Measurements from ENCODE around the gene NCAPD2. TPM values are rescaled to one million over a fixed set of nuclear protein-coding genes. Genes with fewer than 3 reads are reported as not detected.

Gene NCAPD2, protein sequence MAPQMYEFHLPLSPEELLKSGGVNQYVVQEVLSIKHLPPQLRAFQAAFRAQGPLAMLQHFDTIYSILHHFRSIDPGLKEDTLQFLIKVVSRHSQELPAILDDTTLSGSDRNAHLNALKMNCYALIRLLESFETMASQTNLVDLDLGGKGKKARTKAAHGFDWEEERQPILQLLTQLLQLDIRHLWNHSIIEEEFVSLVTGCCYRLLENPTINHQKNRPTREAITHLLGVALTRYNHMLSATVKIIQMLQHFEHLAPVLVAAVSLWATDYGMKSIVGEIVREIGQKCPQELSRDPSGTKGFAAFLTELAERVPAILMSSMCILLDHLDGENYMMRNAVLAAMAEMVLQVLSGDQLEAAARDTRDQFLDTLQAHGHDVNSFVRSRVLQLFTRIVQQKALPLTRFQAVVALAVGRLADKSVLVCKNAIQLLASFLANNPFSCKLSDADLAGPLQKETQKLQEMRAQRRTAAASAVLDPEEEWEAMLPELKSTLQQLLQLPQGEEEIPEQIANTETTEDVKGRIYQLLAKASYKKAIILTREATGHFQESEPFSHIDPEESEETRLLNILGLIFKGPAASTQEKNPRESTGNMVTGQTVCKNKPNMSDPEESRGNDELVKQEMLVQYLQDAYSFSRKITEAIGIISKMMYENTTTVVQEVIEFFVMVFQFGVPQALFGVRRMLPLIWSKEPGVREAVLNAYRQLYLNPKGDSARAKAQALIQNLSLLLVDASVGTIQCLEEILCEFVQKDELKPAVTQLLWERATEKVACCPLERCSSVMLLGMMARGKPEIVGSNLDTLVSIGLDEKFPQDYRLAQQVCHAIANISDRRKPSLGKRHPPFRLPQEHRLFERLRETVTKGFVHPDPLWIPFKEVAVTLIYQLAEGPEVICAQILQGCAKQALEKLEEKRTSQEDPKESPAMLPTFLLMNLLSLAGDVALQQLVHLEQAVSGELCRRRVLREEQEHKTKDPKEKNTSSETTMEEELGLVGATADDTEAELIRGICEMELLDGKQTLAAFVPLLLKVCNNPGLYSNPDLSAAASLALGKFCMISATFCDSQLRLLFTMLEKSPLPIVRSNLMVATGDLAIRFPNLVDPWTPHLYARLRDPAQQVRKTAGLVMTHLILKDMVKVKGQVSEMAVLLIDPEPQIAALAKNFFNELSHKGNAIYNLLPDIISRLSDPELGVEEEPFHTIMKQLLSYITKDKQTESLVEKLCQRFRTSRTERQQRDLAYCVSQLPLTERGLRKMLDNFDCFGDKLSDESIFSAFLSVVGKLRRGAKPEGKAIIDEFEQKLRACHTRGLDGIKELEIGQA (N-terminal part only)
- total RNA-seq (100 to 1,000 TPM in 1 of 5 experiments, 10 to 100 TPM in 4; 30.3 to 121 (median 38.4) TPM), polyA plus RNA-seq (10 to 100 TPM; 24.4 to 46.7 TPM), total RNA-seq (77.7 reads per million, percentile 80 among the genes with 10 or more reads in this experiment)

DNA sequence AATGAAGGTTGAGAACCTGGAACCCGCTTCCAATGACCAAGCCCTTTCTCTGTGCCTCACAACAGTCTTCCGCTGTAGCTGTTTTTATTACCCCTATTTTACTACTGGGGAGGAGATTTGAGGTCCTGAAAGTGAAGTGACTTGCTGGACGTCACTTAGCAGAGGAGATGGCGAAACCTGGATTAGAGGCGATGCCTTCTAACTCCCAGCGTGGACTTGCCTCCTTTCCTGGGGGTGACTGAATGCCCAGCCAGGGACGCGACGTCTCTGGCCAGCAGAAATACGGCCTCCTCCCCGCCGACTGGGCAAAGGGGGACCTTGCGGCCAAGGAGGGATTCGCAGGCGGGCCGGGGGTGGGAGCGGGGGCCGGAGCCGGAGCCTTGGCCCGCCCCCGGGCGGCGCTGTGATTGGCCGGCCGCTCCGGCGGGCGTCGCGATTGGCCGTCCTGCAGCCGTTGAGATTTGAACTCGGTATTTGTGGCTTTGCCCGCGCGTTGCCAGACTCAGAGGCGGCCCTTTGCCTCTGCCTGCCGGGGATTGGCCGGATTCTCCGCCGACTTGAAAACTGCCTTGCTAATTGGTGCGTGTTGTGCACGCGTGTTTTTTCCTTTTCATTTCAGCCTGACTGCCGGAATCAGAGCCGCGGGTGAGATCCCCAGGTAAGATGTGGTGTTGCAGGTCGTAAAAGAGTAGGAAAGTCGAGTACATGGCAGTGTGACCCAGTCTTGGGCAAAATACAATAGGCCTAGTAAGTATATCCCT, at the start of gene NCAPD2:
Gene NCAPD2 (plus strand): TSS at position 606 of the 761 bp plus-strand sequence. CDS start 997 bp downstream, outside the sequence.
- intact Hi-C loops (cut with micrococcal nuclease), result loop anchor here (1.0 to 5.0 kb wide), 23 partner anchors 23 to 1534 kb away; partner anchors contain the start of genes CHD4 (in 2 of the 2), COPS7A (in 2 of the 2), GAPDH (in 2 of the 2) and ING4 (in 2 of the 2)
- ATAC-seq (peak; percentile 91), DNase-seq (peak; percentile 82 to 97 (median 96))
- Histone ChIP-seq H3K4me3 (ENCODE audit: low read length) (peak within 1 kb of the TSS; percentile 98), H3K27me3 (ENCODE audit: control insufficient read depth in 2 of 2, insufficient read depth in 2 of 2, low read length in 2 of 2) (no peaks in the 10 kb centered on the region), H3K36me3 (ENCODE audit: control insufficient read depth in 2 of 3, insufficient read depth in 3 of 3, low read length in 3 of 3) (peaks cover 4 to 13% (median 5%) of the 10 kb centered on the region in 3 experiments), H3K27ac (ENCODE audit: low read depth, low read length) (peak within 1 kb of the TSS; percentile 83), H3K9me3 (ENCODE audit: control insufficient read depth in 2 of 3, low read length in 3 of 3) (no peaks in the 10 kb centered on the region), H3K4me1 (ENCODE audit: control insufficient read depth in 2 of 2, insufficient read depth in 2 of 2, low read length in 2 of 2) (peaks cover 22 to 24% of the 10 kb centered on the region in 2 donors)
- Mint-ChIP-seq H3K4me1 (peaks cover 18 to 44% (median 37%) of the 10 kb centered on the region in 7 donors), H3K9me3 (peaks cover 0 to 3% (median 0%) of the 10 kb centered on the region in 11 donors), H3K36me3 (peaks cover 0 to 31% (median 8%) of the 10 kb centered on the region in 5 donors), H3K27ac (peak within 1 kb of the TSS; percentile 87 to 97 (median 96)), H3K4me3 (peak within 1 kb of the TSS; percentile 86 to 98 (median 96)), H3K27me3 (no peaks in the 10 kb centered on the region)
- ChIA-PET CTCF (interaction anchor here (1.1 to 1.8 kb wide), 5 partner anchors 17 to 70 kb away, joined by 3 to 8 read pairs (median 5); partner anchors contain the start of gene VAMP1), POLR2A (interaction anchor here (0.6 to 3.3 kb wide), 28 partner anchors 8 to 358 kb away, joined by 3 to 55 read pairs (median 6); partner anchors contain the start of genes CD27, GAPDH, TAPBPL and TNFRSF1A)

DNA sequence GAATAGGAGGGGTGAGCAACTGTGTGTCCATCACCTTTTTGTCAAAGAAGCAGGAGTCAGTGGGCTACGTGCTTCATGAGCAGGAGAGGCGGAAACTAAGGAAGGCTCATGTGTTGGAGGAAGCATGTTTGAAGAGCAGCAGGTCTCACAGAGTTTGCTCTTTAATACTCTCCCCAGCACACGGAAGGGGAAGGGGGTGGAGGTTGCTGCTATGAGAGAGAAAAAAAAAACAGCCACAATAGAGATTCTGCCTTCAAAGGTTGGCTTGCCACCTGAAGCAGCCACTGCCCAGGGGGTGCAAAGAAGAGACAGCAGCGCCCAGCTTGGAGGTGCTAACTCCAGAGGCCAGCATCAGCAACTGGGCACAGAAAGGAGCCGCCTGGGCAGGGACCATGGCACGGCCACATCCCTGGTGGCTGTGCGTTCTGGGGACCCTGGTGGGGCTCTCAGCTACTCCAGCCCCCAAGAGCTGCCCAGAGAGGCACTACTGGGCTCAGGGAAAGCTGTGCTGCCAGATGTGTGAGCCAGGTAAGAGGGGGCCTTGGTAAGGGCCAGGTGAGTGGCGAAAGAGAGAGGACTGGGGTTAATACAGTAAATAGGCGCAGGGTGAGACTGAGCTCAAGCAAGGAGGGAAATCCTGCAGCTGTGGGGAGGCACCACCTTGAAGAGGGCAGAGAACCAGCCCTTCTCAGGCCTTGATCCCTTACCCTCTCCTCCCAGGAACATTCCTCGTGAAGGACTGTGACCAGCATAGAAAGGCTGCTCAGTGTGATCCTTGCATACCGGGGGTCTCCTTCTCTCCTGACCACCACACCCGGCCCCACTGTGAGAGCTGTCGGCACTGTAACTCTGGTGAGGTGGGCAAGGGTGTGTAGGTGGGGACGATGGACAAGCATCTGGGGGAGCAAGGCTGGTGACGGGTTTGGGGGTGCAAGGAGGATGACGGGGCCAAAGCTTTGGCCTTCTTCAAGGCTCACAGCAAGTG, 48.9 kb upstream of the NCAPD2 start, which contains the start of gene CD27:
Gene CD27 (plus strand): TSS at position 252 of the 985 bp plus-strand sequence. CDS start 141 bp downstream, at position 393.
- Mint-ChIP-seq H3K27me3 (no peaks in the 10 kb centered on the region), H3K9me3 (no peaks in the 10 kb centered on the region), H3K4me1 (peaks cover 27 to 64% (median 56%) of the 10 kb centered on the region in 7 donors), H3K36me3 (peaks cover 9 to 31% (median 22%) of the 10 kb centered on the region in 5 donors), H3K27ac (peak within 1 kb of the TSS; percentile 92 to 100 (median 95)), H3K4me3 (peak within 1 kb of the TSS; percentile 95 to 100 (median 100))
- POLR2A ChIA-PET, result interaction anchor here (0.6 to 18.5 kb wide), 15 partner anchors 11 to 308 kb away, joined by 3 to 726 read pairs (median 5); partner anchors contain the start of genes COPS7A, GAPDH, MLF2 and MRPL51
- CTCF ChIA-PET, result interaction anchor here (0.7 to 5.5 kb wide), 8 partner anchors 10 to 105 kb away, joined by 3 to 51 read pairs (median 10); no protein-coding TSS in a partner anchor
- H3K27ac ChIP-seq (ENCODE audit: low read depth, low read length), result peak within 1 kb of the TSS; percentile 87
- intact Hi-C loops (cut with micrococcal nuclease), result loop anchor here (1.0 to 2.0 kb wide), 6 partner anchors 7 to 48 kb away; partner anchors contain the start of genes TAPBPL (in 2 of the 2) and MRPL51 (in 1 of the 2)
- peak in 7 of 9 donors; percentile 53 to 75 (median 67) for DNase-seq
- H3K4me1 ChIP-seq (ENCODE audit: control insufficient read depth in 2 of 2, insufficient read depth in 2 of 2, low read length in 2 of 2), result peaks cover 27 to 32% of the 10 kb centered on the region in 2 donors
- H3K9me3 ChIP-seq (ENCODE audit: control insufficient read depth in 2 of 3, low read length in 3 of 3), result no peaks in the 10 kb centered on the region
- H3K4me3 ChIP-seq (ENCODE audit: low read length), result peak within 1 kb of the TSS; percentile 96
- peak; percentile 85 for ATAC-seq
- H3K36me3 ChIP-seq (ENCODE audit: control insufficient read depth in 2 of 3, insufficient read depth in 3 of 3, low read length in 3 of 3), result peaks cover 0 to 10% (median 0%) of the 10 kb centered on the region in 3 experiments
- H3K27me3 ChIP-seq (ENCODE audit: control insufficient read depth in 2 of 2, insufficient read depth in 2 of 2, low read length in 2 of 2), result no peaks in the 10 kb centered on the region

DNA sequence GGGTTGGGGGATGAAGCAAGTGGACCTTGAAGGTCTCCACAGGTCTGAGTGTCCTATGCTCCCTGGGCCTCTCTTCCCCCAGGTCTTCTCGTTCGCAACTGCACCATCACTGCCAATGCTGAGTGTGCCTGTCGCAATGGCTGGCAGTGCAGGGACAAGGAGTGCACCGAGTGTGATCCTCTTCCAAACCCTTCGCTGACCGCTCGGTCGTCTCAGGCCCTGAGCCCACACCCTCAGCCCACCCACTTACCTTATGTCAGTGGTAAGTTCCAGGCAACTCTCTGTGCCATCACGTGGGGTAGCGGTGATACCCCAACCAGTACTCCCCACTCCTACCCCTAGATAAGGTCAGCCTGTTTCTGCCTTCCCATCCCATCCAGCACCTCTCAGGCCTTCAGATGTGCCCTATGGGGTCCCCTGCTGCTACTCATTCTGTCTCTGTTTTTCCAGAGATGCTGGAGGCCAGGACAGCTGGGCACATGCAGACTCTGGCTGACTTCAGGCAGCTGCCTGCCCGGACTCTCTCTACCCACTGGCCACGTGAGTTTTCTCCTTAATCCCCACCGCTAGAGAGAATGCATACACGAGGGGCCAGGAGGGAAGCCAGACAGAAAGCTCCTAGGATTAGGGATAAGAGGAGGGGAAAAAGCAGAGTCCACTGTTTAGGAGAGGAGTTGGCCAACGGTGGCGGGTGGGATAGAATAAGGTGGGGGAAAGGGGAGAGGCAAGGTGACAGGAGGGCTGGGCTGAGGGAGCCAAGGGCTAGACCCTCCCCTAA, 43.6 kb upstream of the NCAPD2 start:
- CTCF ChIA-PET, result interaction anchor here (0.5 to 6.6 kb wide), 4 partner anchors 12 to 103 kb away, joined by 3 to 46 read pairs (median 6); partner anchors contain the start of gene VAMP1
- no peaks in the 10 kb centered on the region for H3K9me3 ChIP-seq (ENCODE audit: control insufficient read depth in 2 of 3, low read length in 3 of 3)
- H3K4me1 Mint-ChIP-seq, result peaks cover 44 to 73% (median 69%) of the 10 kb centered on the region in 7 donors
- intact Hi-C loops (cut with micrococcal nuclease), result no loop called here
- no peaks in the 10 kb centered on the region for H3K27me3 Mint-ChIP-seq
- POLR2A ChIA-PET, result interaction anchor here (0.6 to 18.5 kb wide), 11 partner anchors 3 to 128 kb away, joined by 3 to 726 read pairs (median 22); partner anchors contain the start of genes CD27, GAPDH, MRPL51 and TAPBPL
- DNase-seq (no peak), ATAC-seq (no peak)
- no peaks in the 10 kb centered on the region for H3K27me3 ChIP-seq (ENCODE audit: control insufficient read depth in 2 of 2, insufficient read depth in 2 of 2, low read length in 2 of 2)
- H3K4me3 ChIP-seq (ENCODE audit: low read length), result peak overlapping the region; percentile 83
- peak overlapping the region; percentile 96 for H3K27ac ChIP-seq (ENCODE audit: low read depth, low read length)
- H3K9me3 Mint-ChIP-seq, result peaks cover 0 to 2% (median 0%) of the 10 kb centered on the region in 11 donors
- peaks cover 48 to 51% of the 10 kb centered on the region in 2 donors for H3K4me1 ChIP-seq (ENCODE audit: control insufficient read depth in 2 of 2, insufficient read depth in 2 of 2, low read length in 2 of 2)
- peak overlapping the region; percentile 96 to 100 (median 99) for H3K27ac Mint-ChIP-seq
- peaks cover 7 to 62% (median 34%) of the 10 kb centered on the region in 5 donors for H3K36me3 Mint-ChIP-seq
- H3K4me3 Mint-ChIP-seq, result peak overlapping the region; percentile 96 to 100 (median 98)
- H3K36me3 ChIP-seq (ENCODE audit: control insufficient read depth in 2 of 3, insufficient read depth in 3 of 3, low read length in 3 of 3), result peaks cover 8 to 43% (median 10%) of the 10 kb centered on the region in 3 experiments

DNA sequence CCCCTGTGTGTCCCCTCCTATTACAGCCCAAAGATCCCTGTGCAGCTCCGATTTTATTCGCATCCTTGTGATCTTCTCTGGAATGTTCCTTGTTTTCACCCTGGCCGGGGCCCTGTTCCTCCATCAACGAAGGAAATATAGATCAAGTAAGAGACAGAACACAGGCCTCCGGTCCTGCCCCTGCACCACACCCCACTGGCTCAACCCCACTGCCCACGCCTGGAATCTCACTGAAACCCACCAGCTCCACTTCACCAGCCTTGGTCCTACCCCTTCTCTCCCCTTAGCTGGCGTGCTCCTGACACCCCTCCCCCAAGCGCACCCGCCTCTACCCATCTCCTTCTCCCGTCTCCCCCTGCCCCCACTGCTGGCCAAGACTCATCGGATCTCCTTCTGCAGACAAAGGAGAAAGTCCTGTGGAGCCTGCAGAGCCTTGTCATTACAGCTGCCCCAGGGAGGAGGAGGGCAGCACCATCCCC, 43.0 kb upstream of the NCAPD2 start:
- Mint-ChIP-seq H3K4me3 (peak overlapping the region; percentile 96 to 100 (median 98)), H3K27ac (peak overlapping the region; percentile 96 to 100 (median 99)), H3K4me1 (peaks cover 47 to 79% (median 70%) of the 10 kb centered on the region in 7 donors), H3K27me3 (no peaks in the 10 kb centered on the region), H3K36me3 (peaks cover 3 to 60% (median 30%) of the 10 kb centered on the region in 5 donors), H3K9me3 (peaks cover 0 to 2% (median 0%) of the 10 kb centered on the region in 11 donors)
- peaks cover 50 to 51% of the 10 kb centered on the region in 2 donors for H3K4me1 ChIP-seq (ENCODE audit: control insufficient read depth in 2 of 2, insufficient read depth in 2 of 2, low read length in 2 of 2)
- DNase-seq, result no peak
- peaks cover 8 to 42% (median 12%) of the 10 kb centered on the region in 3 experiments for H3K36me3 ChIP-seq (ENCODE audit: control insufficient read depth in 2 of 3, insufficient read depth in 3 of 3, low read length in 3 of 3)
- POLR2A ChIA-PET, result interaction anchor here (0.6 to 18.5 kb wide), 14 partner anchors 4 to 129 kb away, joined by 3 to 726 read pairs (median 16); partner anchors contain the start of genes CD27, GAPDH, MRPL51 and TAPBPL
- H3K9me3 ChIP-seq (ENCODE audit: control insufficient read depth in 2 of 3, low read length in 3 of 3), result no peaks in the 10 kb centered on the region
- peak overlapping the region; percentile 83 for H3K4me3 ChIP-seq (ENCODE audit: low read length)
- no peak for ATAC-seq
- H3K27me3 ChIP-seq (ENCODE audit: control insufficient read depth in 2 of 2, insufficient read depth in 2 of 2, low read length in 2 of 2), result no peaks in the 10 kb centered on the region
- CTCF ChIA-PET, result interaction anchor here (0.5 to 6.6 kb wide), 8 partner anchors 11 to 116 kb away, joined by 3 to 46 read pairs (median 6); partner anchors contain the start of gene VAMP1
- intact Hi-C loops (cut with micrococcal nuclease), result loop anchor here in 1 of 2 donors (1.0 kb wide), 1 partner anchor 42 kb away; the partner anchor contains the start of gene MRPL51
- peak overlapping the region; percentile 96 for H3K27ac ChIP-seq (ENCODE audit: low read depth, low read length)

Measured in naive thymus-derived CD4-positive, alpha-beta T cell (primary cell).